ENCODE data around the gene MAPK8IP1.

Gene MAPK8IP1

DNA sequence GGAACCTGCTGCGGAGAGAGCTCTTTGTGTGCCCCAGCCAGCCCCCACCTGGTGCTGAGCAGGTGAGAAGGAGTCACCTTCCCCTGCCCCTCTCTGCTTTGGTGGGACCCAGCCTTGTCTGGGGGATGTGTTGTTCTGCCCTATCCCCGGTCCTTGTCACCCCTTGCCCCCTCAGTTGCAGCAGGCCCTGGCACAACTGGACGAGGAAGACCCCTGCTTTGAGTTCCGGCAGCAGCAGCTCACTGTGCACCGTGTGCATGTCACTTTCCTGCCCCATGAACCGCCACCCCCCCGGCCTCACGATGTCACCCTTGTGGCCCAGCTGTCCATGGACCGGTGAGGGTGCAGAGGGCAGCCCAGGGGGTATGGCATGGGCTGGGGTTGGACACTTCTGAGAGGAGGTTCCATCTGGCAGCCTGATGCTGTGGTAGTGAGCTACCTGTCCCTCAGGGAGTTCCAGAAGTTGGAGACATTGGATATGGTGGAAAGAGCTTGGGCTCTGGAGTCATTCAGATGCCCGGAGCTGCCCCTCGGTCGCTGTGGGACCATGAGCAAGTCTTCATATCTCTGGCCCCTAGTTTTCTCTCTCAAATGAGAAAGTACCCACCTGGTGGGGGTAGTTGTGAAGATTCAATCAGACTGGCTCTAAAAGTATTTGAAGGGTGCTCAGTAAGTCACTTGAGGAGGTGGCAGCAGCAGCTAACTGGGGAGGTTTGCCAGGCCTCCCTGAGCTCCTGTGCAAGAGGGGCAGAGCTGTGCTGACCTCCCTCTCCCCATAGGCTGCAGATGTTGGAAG, 41.3 kb downstream of the MAPK8IP1 start:
- DNase-seq (ENCODE audit: low read depth) = no peak

- no peak for DNase-seq (ENCODE audit: low read depth)
These were observed 41.9 kb downstream of the MAPK8IP1 start for GRCh38 chr11:45927332-45927683.

DNA sequence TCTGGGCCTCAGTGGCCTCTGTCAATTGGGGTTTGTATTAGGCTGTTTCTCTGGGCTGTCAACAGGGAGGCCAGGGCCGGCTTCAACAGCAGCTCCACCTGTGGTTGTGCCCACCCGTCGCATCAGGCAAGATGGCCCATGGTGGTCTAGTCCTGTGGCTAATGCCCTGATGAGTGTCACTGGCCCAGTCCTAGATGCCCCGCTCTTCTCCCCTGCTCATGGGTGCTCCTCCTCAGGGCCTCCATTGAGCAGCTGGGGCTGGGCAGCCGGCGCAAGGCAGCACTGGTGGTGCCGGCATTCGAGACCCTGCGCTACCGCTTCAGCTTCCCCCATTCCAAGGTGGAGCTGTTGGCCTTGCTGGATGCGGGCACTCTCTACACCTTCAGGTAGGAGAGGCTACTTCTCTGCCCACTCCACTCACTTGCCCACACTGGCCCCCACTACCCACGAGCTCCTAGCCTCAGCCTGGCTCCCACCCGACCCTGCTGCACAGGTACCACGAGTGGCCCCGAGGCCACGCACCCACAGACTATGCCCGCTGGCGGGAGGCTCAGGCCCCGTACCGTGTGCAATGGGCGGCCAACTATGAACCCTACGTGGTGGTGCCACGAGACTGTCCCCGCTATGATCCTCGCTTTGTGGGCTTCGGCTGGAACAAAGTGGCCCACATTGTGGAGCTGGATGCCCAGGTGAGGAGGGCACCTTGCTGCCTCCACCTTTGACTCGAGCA, 42.4 kb downstream of the MAPK8IP1 start:
- DNase-seq (ENCODE audit: low read depth) = no peak

GRCh38 chr11:45928535-45929215, 43.2 kb downstream of the MAPK8IP1 start:
- DNase-seq (ENCODE audit: low read depth) = no peak

GRCh38 chr11:45929486-45930030, 44.1 kb downstream of the MAPK8IP1 start:
- no peak for DNase-seq (ENCODE audit: low read depth)

DNA sequence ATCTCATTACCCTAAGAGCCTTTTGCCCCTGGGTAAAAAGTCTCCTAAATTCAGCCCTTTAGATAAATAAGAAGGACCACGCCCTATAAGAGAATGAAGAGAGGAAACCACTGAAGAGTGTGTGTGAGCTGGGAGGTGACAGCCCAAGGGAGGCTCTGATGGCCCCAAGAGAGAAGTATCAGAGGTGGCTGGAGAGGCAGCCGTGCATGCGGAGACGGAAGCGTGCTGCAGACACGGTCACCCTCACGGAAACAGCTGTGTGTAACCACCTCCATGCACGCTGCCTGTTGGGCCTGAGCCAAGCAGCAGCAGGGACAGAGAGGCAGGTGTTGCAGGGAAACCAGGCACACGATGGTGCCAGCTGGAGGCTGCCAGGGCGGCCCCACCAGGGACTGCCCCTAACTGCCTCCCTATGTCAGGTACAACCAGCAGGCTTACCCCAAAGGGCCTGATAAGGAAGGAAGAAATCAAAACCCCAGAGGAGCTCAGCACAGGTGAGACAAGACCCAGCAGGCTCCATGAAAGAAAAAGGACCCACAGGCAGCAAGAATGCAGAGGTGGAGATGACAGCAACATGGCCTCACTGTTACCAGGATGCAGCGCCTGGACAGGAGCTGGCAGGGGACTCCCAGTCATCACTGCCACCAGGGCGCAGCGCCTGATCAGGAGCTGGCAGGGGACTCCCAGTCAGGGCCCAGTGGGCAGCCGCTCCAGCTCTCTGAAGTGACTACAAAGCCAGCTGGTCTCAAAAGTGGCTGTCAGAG, 44.8 kb downstream of the MAPK8IP1 start:
- DNase-seq (ENCODE audit: low read depth) = no peak

DNA sequence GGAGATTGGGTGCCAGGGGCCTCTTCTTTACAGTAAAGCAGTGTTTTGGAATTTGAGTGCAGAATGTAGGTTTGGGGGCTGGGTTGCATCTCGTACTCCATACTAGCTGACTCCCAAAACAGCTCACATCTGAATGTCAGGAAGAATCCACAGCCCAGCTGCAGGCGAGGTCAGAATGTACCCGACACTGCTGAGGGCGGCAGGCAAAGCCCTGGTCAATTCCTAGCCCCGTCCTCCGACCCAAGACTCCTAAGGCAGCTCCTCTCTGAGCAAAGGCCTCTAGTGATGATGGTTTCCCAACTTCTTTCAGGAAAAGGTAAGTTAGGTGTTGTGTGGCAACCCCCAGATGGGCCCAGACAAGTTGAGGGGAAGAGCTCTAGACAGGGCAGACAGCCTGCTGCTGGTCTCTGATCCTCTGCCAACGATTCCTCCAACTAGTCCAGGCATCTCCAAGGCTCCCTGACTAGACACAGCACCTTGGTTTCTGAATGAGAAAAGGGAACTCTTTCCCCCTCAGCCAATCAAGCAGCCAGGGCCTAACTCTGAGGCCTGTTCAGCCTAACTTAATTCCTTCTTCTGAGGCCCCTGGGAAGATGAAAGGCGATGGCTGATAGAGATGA, 45.6 kb downstream of the MAPK8IP1 start:
- DNase-seq (ENCODE audit: low read depth) = no peak

DNA sequence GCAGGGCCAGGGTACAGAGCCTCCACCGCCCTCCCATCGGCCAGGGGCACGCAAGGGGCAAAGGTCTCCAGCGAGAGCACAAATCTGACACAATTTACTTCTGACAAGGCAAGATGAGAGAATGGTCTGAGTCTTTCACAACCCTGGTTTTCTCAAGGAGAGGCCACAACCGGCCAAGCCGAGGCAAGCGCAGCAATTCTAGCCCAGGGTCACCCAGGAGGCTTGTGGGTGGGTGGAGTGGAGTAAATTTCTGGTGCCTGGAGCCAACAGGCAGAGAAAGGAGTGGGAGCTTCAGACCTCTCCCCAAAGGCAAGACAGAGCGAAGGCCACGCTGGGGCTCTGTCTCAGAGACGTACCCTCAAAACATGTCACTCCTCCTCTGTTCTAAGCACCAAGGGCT, 46.3 kb downstream of the MAPK8IP1 start:
- DNase-seq (ENCODE audit: low read depth) = no peak

DNA sequence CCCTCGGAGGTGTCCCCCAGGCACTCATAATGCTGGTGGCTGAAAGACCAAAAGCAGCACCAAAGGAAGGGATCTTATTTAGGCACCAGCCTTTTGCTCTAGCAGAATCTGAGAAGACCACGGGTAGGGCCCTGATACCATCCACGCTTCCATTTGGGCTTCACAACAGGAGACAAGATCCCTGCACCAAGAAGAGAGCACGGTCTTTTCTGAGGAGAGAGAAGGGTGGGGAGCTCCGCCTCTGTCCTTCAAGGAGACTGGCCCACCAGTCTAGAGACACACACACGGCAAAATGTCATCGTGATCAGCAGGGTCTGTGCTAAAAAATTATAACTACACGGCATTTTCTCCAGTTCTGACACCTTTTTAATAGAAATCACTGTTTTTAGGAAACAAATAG, 46.8 kb downstream of the MAPK8IP1 start:
- DNase-seq (ENCODE audit: low read depth) = no peak

GRCh38 chr11:45933131-45933831, 47.8 kb downstream of the MAPK8IP1 start:
- DNase-seq (ENCODE audit: low read depth) = peak; percentile 14

DNA sequence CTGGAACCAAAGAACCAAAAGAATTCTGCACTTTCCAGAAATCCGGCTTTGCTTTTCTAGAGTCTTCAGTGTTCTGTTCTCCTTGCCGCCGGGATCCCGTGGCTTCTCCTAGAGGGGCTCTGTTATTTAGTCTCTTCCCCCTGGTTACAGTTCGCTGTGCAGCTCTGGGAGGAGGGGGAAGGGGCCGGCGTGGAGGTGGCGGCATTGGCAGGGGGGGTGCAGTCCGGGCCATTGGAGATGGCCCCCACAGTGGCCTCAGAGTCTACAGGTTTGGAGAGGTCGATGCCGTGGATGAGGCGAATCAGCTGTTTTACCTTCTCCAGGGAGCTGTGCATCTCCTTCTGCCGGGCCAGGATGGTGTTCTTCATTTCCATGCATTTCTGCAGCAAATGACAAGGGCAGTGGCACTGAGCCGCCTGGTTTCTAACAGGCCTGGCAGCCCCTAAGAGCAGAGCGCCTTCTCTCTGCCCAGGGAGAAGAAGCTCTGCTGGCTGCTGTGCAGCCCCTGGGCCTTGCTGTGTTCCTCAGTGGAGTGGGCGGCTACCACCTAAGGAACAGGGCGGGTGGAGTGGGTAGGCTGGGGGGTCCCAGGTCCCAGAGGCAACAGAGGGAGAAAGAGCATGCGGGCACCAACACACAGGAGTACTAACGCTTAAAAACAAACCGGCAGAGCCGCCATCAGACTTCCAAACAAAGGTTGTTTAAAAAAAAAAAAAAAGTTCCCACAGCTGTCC, 48.6 kb downstream of the MAPK8IP1 start:
- no peak for DNase-seq (ENCODE audit: low read depth)

DNA sequence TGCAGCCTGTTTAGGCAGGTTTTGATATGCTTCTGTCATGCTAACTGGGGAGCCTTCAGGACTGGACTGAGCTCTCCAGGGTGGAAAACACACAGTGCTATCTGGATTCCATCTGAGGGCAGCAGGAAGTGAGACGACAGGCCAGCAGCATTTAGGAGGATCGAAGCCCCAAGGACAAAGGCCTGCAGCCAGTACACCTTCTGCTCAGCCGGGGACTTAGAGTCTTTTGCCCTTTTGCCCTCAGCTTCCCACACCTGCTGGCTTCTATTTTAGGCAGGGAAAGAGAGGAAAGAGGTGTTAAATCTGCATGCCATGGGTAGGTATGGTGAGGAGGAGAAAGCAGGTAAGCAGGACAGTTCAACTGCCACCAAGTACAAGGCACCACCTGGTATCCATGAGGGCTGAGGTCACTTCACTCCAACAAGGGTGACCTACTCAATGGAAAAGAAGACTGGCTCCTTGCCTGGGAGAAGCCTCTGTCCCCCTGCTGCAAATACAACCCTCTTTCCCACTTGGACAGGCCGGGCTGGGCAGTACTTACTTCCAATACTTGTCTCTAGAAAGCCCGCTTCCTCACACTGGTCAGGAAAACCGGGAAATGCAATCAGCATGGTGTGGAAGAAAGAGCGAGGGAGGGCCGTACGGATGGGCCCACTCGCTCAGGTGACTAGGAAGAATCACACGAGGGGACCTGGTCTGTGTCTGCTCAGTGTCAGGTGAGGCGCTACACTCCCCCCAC, 49.3 kb downstream of the MAPK8IP1 start:
- DNase-seq (ENCODE audit: low read depth) = no peak

DNA sequence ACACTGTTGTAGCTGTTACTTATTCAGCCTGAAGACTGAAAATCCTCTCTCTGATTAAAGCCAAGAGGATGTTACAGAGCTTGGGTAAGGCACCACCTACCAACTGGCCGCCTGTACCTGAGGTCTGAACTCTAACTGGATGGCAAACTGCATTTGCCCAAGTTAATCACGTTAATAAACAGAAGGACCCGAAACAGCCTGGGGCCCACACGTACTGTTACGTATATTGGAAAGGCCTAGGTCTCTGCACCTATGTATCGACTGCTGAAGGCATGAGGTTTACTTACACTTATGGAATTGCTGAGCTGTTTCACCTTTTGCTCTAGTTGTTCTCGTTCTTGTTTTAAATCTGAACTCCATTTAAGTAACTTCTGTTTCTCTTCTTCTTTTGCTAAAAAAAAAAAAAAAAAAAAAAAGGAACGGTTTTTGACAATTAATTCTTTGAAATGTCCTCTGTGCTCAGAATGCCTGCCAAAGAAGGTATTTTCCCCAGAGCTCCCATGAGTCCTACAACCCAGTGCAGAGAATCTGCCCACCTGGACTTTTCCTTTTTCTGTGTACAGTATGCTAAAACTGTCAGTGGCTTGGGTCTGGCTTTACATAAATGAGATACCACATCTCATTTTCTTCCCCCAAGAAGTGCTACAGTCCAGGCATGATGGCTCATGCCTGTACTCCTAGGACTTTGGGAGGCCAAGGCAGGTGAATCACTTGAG, 50.1 kb downstream of the MAPK8IP1 start:
- no peak for DNase-seq (ENCODE audit: low read depth)

DNA sequence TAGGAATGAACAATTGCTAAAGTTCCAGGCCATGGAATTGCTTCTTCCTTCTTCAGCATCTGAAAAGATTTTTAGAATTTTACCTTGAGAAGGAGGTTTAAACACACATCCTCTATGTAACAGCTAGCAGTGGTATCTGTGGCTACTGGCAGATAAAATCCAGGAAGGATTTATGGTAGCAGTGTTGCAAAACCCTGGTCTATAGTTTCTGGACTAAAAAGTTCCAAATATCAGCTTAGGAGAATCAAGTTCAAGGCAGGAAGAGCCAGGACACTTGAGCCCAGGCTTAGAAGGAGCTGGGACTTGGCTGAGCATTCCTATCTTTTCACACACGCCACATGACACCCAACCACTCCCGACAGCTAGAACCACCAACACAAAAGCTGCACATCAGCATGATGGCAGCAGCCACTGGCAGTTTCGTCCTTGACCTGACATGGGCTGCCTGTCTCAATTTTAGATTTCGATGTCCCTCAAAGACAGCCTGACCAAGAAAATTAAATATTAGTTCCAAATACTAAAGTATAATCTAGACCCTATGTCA, 51.1 kb downstream of the MAPK8IP1 start:
- no peak for DNase-seq (ENCODE audit: low read depth)

GRCh38 chr11:45937916-45938315, 52.5 kb downstream of the MAPK8IP1 start:
- no peak for DNase-seq (ENCODE audit: low read depth)

DNA sequence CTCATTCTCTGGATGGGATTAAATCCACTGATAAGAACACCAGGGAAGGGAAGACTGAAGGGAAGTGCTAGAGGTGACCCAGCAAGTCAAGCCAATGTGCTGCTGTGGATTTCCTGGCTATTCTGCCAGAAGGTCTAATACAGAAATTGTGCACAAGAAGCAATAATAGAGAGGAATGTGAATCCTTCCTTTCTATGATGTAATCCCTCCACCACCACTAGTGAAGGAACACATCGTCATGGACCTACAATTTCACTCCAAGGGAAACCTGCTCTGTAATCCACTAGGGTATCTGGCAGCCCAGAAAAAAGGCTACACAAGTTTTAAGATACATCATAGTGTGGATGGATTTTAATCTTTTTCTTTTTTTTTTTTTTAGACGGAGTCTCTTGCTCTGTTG, 54.4 kb downstream of the MAPK8IP1 start:
- DNase-seq (ENCODE audit: low read depth) = peak; percentile 65

DNA sequence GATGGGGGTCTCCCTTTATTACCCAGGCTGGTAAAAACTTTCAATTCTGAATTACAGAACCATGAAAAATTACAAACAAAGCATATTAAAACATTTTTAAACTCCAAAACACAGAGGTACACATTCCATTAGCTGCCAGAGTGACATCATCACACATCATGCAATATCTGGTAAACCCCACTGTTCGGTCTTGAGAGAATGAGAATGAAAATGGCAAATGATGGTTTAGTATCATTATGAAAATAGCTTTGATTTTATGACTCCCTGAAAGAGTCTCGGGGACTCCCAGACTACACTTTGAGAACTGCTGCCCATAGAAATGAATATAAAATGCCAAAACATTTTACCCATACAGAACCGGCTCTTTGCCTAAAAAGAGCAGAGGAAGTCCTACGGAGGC, 55.8 kb downstream of the MAPK8IP1 start:
- DNase-seq (ENCODE audit: low read depth) = no peak

DNA sequence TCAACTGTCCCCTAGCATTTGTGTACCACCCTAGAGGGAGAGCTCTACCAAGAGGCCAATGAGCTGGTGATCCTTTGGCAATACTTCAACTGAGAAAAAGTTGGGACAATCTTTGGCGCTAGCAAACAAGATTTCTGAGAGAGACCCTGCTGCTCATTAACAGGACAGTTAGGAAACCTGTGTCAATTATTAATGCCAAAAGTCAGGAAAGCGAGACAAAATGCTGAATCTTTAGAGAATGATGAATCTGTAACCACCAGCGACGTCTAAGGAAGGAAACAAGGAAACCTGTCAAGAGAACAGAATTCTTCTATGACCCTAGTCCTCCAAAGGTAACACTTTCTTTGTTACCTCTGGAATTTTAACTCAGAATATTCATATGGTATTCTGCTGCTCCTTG, 56.9 kb downstream of the MAPK8IP1 start:
- no peak for DNase-seq (ENCODE audit: low read depth)
